Measurements from ENCODE around the gene PRKN.

Gene PRKN

DNA sequence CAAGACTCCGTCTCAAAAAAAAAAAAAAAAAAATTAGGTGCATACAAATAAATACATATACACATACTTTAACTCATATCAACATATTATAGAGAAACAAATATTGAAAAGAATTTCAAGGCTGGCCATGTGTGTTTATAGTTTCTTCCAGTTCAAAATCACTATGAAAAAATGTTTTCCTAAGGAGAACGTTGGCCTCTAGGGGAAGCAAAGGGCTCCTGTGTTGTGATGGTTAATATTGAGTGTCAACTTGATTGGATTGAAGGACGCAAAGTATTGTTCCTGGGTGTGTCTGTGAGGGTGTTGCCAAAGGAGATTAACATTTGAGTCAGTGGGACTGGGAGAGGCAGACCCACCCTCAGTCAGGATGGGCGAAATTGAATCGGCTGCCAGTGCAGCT is 1271.7 kb downstream of the PRKN start:
- no peak for DNase-seq

GRCh38 chr6:161453558-161453957 is 1274.0 kb downstream of the PRKN start:
- no peak for DNase-seq

GRCh38 chr6:161452241-161452640 is 1275.3 kb downstream of the PRKN start:
- no peak for DNase-seq

GRCh38 chr6:161449521-161449920 is 1278.0 kb downstream of the PRKN start:
- DNase-seq, result no peak

GRCh38 chr6:161446949-161447348 is 1280.6 kb downstream of the PRKN start:
- no peak for DNase-seq

DNA sequence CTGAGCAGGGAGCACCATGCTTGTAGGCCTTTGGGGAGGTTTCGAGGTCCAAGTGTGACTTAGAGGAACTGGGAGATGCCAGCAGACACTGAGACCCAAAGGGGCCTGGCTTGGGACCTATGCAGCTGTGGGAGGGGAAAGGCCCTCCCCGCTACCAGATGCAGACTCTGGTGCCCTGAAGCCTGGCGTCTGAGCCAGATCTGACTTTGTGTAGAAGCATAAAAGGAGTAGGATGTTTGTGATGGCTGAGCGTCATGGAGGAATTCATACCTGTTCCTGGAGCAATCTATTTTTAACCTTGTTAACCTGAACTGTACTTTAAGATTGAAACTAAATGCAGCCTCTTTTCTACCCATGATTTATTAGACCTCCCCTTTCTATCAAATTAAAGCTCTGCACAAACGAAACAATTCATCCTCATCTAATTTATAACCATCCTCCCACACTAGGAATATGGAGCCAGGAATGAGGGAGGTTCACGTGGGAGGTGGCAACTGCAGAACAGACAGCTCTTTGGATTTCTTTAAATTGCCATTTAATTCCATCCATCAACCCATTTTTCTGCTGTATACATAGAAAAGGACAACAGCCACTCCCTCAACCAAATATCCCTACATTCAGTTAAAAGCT is 1281.2 kb downstream of the PRKN start:
- DNase-seq, result no peak

- no peak for DNase-seq
These were observed 1282.4 kb downstream of the PRKN start for GRCh38 chr6:161445021-161445799.

DNA sequence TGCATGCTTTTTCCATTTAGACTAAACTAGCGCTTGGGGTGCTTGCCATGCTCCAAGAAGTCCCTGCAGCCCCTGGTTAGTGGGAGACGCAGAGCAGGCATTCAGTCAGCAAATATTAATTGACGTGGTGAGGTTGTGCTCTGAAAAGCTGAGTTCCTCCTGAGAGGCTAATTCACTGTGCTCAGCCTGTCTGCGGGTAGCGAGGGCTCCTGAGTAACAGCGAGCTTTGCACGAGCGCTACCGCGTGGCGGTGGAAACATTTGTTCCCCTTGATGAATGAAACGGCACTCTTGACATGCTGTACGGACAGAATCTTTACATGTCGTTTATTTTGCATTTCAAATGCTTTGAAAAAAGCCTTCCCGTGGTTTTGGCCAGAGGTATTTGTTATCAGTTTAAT is 1283.1 kb downstream of the PRKN start:
- peak in 1 of 2 experiments; percentile 26 for DNase-seq

DNA sequence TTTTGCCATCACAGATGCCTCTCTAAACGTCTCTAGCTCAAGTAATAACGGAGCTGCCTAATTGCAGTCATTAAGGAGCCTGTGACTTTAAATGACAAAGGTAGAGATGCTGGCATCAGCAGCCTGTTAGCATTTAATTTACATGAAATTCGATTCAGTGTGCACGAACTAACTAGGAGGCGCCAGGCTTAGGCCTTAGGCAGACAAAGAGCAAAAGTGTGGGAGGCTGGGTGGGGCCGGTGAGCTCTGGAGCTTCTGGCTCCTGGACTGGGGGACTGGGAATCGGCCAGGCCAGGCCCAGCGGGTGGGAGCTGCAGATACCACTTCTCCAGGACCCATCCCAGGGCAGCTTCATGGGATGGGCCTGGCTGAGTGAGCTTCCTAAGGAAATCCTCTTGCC is 1283.7 kb downstream of the PRKN start:
- no peak for DNase-seq

GRCh38 chr6:161442420-161442819 is 1285.1 kb downstream of the PRKN start:
- DNase-seq, result no peak

GRCh38 chr6:161440299-161440698 is 1287.3 kb downstream of the PRKN start:
- no peak for DNase-seq

- no peak for DNase-seq
These were observed 1288.5 kb downstream of the PRKN start for GRCh38 chr6:161439093-161439492.

DNA sequence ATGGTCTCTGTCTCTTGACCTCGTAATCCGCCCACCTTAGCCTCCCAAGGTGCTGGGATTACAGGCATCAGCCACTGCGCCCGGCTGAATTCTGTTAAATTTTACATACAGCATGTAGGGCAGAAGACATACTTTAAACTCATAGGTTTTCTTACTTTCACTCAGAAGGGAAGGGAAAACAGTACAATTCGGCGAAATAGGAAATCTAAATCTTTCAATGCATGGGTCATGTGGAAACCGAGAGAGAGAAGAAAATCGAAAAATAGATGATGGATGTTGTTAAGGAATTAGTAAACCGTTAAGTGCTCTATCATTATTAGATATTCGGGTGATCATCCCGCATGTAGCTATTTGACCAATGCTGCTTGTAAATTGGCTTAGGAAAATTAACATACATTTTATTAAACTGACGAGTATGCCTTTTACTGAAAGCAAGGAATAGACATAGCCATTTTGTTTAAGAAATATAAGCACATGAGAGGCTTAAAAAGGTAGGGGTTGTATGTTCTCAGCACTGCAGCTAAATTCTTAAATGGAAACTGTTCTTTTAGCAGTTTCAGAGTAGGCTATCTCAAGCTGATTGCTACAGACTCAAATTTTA is 1289.0 kb downstream of the PRKN start:
- DNase-seq, result no peak

DNA sequence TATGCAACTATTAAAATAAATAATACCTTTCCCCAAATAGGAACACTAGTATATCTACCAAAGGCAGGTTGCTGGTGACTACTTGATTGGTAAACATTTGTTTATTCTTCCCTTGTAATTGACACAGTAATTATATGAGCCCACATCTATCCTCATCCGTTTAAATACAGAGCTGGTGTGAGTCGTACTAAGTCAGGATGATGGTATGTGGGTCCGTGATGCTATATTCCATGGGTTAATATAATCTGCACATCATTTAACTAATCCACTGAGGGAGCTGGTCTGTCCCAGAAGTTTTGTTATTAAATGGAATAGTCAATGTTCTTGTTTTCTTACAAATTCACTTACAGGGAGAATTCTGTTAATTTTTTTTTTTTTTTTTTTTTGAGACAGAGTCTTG is 1289.7 kb downstream of the PRKN start:
- no peak for DNase-seq

DNA sequence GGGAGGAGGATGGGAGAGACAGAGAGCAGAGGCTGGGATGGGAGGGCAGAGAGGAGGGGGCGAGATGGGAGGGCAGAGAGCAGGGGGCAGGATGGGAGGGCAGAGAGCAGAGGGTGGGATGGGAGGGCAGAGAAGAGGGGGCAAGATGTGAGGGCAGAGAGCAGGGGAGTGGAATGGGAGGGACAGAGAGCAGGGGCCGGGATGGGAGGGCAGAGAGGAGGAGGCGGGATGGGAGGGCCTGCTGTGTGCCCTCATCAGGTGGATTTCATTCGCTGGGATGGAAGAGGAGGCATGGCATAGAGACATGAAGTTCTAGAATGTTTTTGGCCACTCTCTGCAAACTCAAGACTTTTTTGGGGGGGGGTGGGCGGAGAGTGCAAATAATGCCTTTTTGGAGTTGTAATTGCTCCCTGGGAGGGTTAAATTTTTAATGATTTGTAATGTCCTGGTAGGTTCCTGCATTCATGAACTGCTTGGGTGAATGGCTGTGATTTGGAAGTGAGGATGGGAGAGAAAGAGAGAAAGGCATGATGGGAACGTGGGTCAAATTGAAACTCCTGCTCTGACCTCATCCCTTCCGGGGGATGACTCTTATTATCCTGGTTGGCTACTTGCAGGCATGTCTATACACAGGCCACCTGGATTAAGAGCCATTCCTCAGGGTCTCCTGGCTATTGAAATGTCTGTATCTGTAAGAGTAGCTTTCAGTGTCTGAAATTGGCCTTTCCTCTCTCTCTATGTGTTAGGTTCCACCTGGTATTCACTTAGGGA is 1291.3 kb downstream of the PRKN start:
- no peak for DNase-seq

- no peak for DNase-seq
These were observed 1291.9 kb downstream of the PRKN start for GRCh38 chr6:161435748-161436070.

DNA sequence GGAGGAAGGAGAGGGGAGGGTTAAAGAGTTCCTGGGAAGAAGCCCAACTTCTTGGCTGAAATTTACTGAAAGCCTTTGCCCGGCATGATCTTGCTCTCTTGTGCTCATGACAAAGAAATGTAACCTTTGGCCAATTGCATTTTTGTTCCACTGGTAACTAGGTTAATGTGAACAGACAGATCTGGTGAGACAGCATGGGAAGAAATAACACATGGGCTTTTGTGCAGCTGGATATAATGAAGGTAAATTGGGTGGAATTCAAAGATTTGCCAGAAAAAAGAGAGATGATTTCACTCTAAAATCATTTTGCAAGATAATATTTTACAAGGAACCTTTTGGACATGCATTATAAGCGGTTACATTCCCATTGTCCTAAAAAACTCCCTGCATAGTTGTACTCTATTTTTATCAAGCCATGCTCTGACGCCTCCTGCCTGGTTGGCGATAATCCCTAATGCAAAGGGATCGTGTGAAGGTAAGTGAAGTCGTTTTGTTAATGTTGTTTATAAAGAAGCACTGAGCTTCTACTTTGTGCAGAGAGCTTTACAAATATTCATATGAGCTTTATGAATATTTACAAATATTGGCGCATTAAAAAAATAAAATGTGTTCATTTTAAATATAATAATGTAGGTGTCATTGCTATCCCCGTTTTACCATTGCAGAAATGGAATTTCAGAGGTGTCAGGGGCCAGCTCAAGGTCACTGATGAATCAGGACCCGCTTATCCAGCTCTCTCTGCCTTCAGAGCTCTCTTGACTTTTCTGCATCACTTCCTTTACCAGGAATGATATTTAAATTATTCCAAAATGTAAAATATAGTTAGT is 1292.4 kb downstream of the PRKN start:
- DNase-seq, result no peak

DNA sequence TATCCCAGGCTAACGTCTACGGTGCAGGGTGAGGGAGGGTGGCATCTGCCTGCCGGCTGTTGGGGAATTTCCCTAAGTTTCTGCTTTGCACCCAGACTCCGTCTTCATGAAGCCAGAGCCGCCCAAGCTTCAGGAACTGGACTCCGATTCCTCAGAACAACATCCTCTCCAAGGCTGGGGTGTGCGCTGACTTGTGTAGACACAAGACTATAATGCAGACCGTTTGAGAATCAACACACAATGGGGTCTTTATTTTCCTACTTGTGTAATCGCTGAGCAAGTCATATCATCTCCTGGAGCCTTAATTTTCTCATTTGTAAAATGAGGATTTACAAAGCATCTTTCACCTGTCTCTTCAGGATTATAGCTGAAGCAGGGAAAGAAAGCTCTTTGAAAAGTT is 1293.2 kb downstream of the PRKN start:
- no peak for DNase-seq

DNA sequence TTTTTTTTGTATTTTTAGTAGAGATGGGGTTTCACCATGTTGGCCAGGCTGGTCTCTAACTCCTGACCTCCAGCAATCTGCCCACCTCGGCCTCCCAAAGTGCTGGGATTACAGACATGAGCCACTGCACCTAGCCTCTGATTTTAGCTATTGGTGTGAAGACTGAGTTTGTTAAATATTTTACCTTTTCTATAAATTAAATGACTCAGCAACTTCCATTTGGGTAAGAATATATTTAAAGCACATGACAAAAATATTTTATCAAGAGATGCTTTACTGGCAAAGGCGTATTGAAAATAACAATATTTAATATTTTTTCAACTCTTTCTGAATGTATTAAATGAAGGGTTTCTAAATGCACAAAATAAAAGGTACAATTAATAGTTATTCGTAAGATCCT is 1295.0 kb downstream of the PRKN start:
- no peak for DNase-seq

- DNase-seq, result no peak
These were observed 1297.6 kb downstream of the PRKN start for GRCh38 chr6:161429921-161430490.

- DNase-seq, result no peak
These were observed 1303.1 kb downstream of the PRKN start for GRCh38 chr6:161424421-161424820.

Measured in activated T-cell treated with anti-CD3 and anti-CD28 coated beads, Interleukin-2, amount 50 U/mL, for 48 hours (primary cell).